ENCODE measurements around the gene RMND5B.
"Not testable (repeated sequence)": the region's sequence is repeated elsewhere in the genome, so short reads cannot be mapped to it uniquely, and the experiment has no call there.

RMND5B gene, protein sequence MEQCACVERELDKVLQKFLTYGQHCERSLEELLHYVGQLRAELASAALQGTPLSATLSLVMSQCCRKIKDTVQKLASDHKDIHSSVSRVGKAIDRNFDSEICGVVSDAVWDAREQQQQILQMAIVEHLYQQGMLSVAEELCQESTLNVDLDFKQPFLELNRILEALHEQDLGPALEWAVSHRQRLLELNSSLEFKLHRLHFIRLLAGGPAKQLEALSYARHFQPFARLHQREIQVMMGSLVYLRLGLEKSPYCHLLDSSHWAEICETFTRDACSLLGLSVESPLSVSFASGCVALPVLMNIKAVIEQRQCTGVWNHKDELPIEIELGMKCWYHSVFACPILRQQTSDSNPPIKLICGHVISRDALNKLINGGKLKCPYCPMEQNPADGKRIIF

GRCh38 chr5:178130576-178131445 is at the start of gene RMND5B:
TSS of gene RMND5B (plus strand) at chr5:178131014. CDS start at chr5:178138120, 7,106 bp downstream.
- peak; percentile 88 for DNase-seq

- DNase-seq, result no peak
Observed at GRCh38 chr5:178081571-178082243, 49.1 kb upstream of the RMND5B start.

- DNase-seq, result no peak
Observed at GRCh38 chr5:178083922-178084321, 46.9 kb upstream of the RMND5B start.

GRCh38 chr5:178085316-178085715 is 45.5 kb upstream of the RMND5B start:
- DNase-seq, result no peak

- no peak for DNase-seq
Observed at GRCh38 chr5:178086266-178086665, 44.5 kb upstream of the RMND5B start.

- DNase-seq, result not testable (repeated sequence)
Observed at GRCh38 chr5:178087199-178087598, 43.6 kb upstream of the RMND5B start.

GRCh38 chr5:178090856-178091255 is 40.0 kb upstream of the RMND5B start:
- DNase-seq, result no peak

DNA sequence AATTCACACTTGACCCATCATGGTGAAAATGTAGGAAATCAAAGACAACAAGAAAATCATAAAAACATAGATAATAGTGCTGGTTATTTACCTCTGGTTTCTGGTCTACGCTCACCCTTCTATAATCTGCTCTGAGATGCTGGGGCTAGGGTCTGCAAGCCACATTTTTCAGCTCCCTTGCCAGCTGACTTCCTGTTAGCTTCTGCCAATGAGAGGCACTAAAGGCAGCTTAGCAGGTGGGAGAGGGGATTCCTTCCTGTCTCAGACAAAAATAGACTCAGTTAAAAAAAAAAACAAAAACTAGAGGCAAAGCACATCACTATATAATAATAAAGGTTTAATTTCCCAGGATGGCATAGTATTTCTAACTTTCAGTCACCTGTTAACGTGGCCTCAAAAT is 37.7 kb upstream of the RMND5B start:
- no peak for DNase-seq

DNA sequence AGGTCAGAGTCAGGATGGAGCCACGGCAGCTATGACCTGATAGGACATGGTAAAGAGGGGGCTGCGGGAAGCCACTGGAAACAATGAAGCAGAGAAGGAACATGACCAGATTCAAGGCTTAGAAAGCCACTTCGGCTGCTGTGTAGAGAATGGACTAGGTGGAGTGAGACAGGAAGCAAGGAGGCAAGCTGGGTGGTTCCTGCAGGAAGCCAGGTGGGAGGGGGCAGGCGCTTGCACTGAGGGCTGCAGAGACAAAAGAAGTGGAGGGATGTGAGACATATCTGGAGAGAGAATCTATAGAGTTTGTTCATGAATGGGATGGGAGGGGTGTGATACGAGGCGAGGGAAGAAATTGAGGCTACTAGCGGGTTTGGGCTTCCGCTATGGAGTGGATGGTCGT is 36.5 kb upstream of the RMND5B start:
- DNase-seq, result no peak

- no peak for DNase-seq
Observed at GRCh38 chr5:178098685-178099084, 32.1 kb upstream of the RMND5B start.

DNA sequence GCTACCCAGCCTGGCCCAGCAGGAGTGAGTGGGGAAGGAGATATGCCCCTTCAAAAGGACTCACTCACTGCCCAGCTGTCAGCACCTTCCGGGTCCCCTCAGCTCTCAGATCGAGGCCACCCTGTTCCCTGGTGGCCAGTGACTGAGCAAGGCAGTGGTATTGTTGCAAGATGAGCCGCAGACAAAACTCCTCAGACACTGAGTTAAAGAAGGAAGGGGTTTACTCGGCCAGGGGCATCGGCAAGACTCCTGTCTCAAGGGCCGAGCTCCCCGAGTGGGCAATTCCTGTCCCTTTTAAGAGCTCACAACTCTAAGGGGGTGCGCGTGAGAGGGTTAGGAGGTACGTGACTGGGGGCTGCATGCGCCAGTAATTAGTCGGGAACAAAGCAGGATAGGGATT is 27.2 kb upstream of the RMND5B start:
- no peak for DNase-seq

GRCh38 chr5:178104492-178104891 is 26.3 kb upstream of the RMND5B start:
- DNase-seq, result peak; percentile 27

- no peak for DNase-seq
Observed at GRCh38 chr5:178106086-178106485, 24.7 kb upstream of the RMND5B start.

GRCh38 chr5:178106556-178107239 is 24.1 kb upstream of the RMND5B start:
- DNase-seq, result no peak

DNA sequence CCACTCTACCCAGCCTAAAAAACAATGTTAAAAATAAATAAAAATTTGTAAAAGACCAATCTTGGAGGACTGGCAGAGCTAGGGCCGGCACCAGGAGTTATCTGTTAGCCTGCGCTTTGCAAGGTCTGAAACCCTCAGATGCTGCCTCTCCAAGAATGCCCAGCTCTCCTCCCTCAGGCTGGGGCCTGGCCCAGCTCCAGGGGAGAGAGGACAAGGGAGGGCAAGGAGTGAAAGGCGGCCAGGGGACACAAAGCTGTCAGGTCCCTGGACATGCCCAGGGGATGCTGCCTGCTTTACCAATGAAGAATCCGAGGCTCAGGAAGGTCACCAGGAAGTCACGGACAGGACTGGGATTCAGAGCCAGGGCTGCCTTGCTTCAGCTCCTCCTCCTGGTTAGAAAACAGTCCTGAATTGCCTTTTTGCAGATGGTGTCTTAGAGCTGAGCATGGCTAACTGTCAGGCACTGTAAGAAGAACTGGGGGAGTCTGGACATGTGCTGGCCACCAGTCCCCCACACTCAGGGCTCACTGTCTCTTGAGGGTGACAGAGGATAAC is 23.0 kb upstream of the RMND5B start:
- DNase-seq, result no peak

DNA sequence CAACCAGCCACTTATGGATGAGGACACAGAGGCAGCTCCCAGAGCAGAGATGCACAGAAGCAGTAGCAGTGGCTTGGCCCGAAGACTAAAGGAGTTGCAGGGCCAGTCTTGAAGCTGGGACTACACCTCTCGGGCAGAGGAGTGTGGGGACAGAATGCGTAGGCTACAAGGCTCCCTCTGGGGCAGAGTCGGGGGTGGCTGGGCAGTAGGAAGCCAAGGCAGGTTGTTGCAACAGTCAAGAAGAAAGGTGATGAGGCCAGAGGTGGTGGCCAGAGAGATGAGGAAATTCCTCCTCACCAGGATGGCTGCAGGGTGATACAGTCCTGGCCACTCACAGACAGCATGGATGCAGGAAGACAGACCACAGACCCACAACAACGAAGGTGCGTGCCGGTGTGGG is 22.4 kb upstream of the RMND5B start:
- DNase-seq, result no peak

- DNase-seq, result no peak
Observed at GRCh38 chr5:178108966-178109365, 21.8 kb upstream of the RMND5B start.

DNA sequence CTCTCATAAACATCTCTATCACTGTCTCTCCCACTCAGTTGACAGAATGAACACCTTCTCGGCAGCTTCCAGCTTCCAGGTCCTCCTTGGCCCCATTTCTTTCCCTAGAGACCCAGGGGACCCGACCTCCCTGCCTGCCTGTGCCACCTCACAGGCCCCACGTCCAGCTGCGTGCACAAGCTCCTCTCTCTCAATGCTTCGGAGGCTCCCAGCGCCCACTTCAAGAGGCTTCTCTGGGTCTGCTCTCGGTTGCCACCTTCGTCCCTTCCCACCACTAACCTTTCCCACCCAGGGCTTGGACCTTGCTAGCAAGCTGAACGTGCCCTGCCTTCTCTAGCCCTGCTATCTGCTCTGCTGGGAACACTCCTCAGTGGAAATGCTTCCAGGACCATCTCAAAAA is 20.3 kb upstream of the RMND5B start:
- no peak for DNase-seq

DNA sequence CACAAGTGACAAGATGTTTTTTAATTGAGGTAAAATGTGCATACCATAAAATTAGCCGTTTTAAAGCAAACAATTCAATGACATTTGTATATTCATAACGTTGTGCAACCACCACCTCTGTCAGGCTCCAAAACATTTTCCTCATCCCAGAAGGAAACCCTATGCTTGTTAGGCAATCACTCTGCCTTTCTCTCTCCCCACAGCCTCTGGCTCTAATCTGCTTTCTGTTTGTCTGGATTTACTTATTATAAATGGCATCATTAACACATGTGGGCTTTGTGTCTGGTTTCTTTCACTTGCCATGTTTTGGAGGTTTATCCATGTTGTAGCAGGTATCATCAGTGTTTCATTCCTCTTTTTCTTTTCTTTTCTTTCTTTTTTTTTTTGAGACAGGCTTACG is 18.9 kb upstream of the RMND5B start:
- DNase-seq, result no peak

GRCh38 chr5:178112545-178112944 is 18.3 kb upstream of the RMND5B start:
- no peak for DNase-seq

DNA sequence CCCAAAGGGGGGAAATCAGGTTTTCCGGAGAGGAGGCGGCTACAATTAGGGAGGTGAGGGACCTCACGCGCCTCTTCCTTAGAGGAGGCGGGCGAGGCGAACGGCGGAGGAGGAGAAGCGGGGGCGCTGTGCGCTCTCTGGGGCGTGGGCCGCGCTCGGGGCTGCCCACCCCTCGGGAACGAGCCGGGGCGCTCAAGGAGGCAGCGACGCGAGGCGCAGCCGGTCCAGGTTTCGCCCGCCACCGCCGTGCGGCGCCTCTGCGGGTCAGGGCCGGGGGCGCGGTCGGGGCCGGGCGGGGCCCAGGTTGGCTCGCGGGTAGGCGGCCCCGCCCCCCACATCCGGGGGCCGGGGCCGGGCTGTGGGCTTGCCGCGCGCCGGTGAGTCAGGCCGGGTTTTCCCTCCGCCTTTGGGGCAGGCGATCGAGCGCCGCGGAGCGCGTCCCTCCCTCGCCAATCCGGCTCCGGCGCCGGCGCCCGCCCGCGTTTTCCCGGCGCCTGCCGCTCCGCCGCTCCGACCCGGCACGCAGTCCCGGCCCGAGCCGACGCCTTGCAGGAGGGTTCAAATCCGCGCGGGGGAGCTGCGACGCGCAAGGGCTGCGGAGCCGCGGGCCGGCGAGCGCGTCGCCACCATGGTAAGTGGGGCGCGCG is 17.6 kb upstream of the RMND5B start, which contains the start of gene N4BP3:
Gene N4BP3, plus strand, starts transcription at position 392 of the 647 bp plus-strand sequence. CDS start 6,052 bp downstream, outside the sequence.
- DNase-seq, result peak; percentile 87

DNA sequence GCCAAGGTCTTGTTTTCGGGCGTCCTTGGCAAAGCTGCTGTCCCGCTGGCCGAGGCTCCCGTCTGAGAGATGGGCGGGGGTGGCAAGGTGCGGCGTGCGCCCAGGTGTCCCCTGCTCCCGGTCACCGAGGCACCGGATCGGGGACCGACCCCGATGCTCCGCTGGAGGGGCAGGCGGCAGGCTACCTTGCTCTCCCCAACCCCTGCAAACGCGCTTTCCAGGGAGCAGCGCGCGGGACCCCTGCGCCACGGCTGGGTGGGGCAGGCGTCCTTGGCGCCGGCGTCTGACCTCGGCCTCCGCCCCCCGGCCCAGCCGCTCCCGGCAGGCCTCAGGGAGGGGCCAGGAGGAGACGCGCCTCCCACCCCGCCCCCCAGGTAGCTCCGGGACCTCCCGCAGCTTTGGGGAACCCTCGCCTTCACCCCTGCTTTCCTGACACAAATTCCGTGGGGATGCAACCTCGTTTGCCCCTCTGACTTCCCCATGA is 16.9 kb upstream of the RMND5B start:
- peak; percentile 25 for DNase-seq

All from NCI-H345 (cell line).